HG02642 (cell line): Measurements from ENCODE around the gene RAD9B.

Experiments
- ATAC-seq: cut with Tn5 transposase; IDR thresholded peaks from one replicate; pipeline ENCODE4 v1.9.1; 2021; ENCODE audit warnings: mild to moderate bottlenecking; ENCODE audit not compliant: unreplicated experiment, poor library complexity

RAD9B gene

GRCh38 chr12:110550981-110551380 lies 48.9 kb downstream of the RAD9B start:
- no peak for ATAC-seq
